ENCODE data around the gene ACE. TPM values are rescaled to one million over a fixed set of nuclear protein-coding genes. Genes with fewer than 3 reads are reported as not detected.

Gene ACE
- polyA plus RNA-seq, 1 donor (not counting 4 experiments of a cell fraction or from before 2014, with no cell fraction given), result 0.07 TPM

GRCh38 chr17:63497708-63498483 is 21.0 kb downstream of the ACE start:
- Histone ChIP-seq H3K27ac (ENCODE audit: control insufficient read depth, insufficient read depth, low read length) (no peak overlapping the region), H2AFZ (ENCODE audit: control insufficient read depth, low read length) (no peak overlapping the region), H3K9ac (ENCODE audit: control insufficient read depth, extremely low read depth, insufficient read depth, low read length) (no peak overlapping the region), H3K9me3 (ENCODE audit: control insufficient read depth, low read depth, low read length) (no peaks in the 10 kb centered on the region), H3K9me1 (ENCODE audit: control insufficient read depth, extremely low read depth, insufficient read depth, low read length) (no peaks in the 10 kb centered on the region), H3K27me3 (ENCODE audit: control insufficient read depth, extremely low read depth, insufficient read depth, low read length) (peaks cover 17% of the 10 kb centered on the region), H3K4me3 (ENCODE audit: control insufficient read depth in 2 of 3, extremely low read depth in 1 of 3, insufficient read depth in 2 of 3, low read depth in 1 of 3, low read length in 3 of 3) (no peak overlapping the region), H3K4me1 (ENCODE audit: control insufficient read depth, extremely low read depth, insufficient read depth, low read length) (no peaks in the 10 kb centered on the region), H3K79me2 (ENCODE audit: control insufficient read depth, insufficient read depth, low read length) (no peaks in the 10 kb centered on the region), H3K4me2 (ENCODE audit: control insufficient read depth, extremely low read depth, insufficient read depth, low read depth, low read length) (no peak overlapping the region), H3K36me3 (ENCODE audit: control insufficient read depth in 2 of 2, extremely low read depth in 1 of 2, insufficient read depth in 2 of 2, low read length in 2 of 2) (no peaks in the 10 kb centered on the region), H4K20me1 (ENCODE audit: control insufficient read depth, extremely low read depth, insufficient read depth, low read length) (no peaks in the 10 kb centered on the region)
- FAIRE-seq (no peak), DNase-seq (ENCODE audit: low read depth, low spot score) (no peak)
- TF ChIP-seq EZH2 (IDR thresholded peaks at IDR 0.05; ENCODE audit: low read length) (no peak), CTCF (optimal IDR thresholded peaks at IDR 0.05 in 1 of 3, IDR thresholded peaks at IDR 0.05 in 1 of 3, conservative IDR thresholded peaks at IDR 0.05 in 1 of 3; ENCODE audit: extremely low read depth in 1 of 3, insufficient read depth in 2 of 3, low read length in 3 of 3) (peak; percentile 5 to 52 (median 26))
- dilution Hi-C loops (cut with MboI; ENCODE audit: extremely low pct_ligation_motif_present, low sequenced_read_pairs), result no loop called here

DNA sequence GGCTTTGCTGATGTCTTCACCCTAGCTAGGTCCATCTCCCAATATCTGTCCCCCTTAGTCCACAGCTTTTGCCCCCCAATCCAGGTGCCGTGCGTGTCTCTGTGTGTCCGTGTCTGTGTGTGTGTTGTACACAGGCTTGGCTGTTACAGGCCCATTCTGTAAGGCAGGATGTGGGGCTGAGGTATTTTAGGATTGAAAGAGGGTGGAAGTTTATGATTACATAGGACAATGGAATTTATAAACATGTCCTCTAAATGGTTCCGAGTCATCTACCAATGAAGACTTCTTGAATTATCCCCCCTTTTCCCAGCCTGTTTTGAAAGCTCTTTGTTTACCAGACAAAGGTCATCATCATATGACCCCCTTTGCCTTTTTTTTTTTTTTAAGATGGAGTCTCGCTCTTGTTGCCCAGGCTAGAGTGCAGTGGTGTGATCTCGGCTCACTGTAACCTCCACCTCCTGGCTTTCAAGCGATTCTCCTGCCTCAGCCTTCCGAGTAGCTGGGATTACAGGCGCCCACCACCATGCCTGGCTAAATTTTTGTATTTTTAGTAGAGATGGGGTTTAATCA is 21.9 kb downstream of the ACE start:
- TF ChIP-seq EZH2 (IDR thresholded peaks at IDR 0.05; ENCODE audit: low read length), result no peak
- TF ChIP-seq CTCF (optimal IDR thresholded peaks at IDR 0.05 in 1 of 3, IDR thresholded peaks at IDR 0.05 in 1 of 3, conservative IDR thresholded peaks at IDR 0.05 in 1 of 3; ENCODE audit: extremely low read depth in 1 of 3, insufficient read depth in 2 of 3, low read length in 3 of 3), result no peak
- no peaks in the 10 kb centered on the region for H4K20me1 ChIP-seq (ENCODE audit: control insufficient read depth, extremely low read depth, insufficient read depth, low read length)
- no peak overlapping the region for H2AFZ ChIP-seq (ENCODE audit: control insufficient read depth, low read length)
- FAIRE-seq, result no peak
- no peak overlapping the region for H3K27ac ChIP-seq (ENCODE audit: control insufficient read depth, insufficient read depth, low read length)
- no peak overlapping the region for H3K9ac ChIP-seq (ENCODE audit: control insufficient read depth, extremely low read depth, insufficient read depth, low read length)
- peaks cover 23% of the 10 kb centered on the region for H3K27me3 ChIP-seq (ENCODE audit: control insufficient read depth, extremely low read depth, insufficient read depth, low read length)
- no peak overlapping the region for H3K4me2 ChIP-seq (ENCODE audit: control insufficient read depth, extremely low read depth, insufficient read depth, low read depth, low read length)
- H3K9me3 ChIP-seq (ENCODE audit: control insufficient read depth, low read depth, low read length), result no peaks in the 10 kb centered on the region
- no peaks in the 10 kb centered on the region for H3K4me1 ChIP-seq (ENCODE audit: control insufficient read depth, extremely low read depth, insufficient read depth, low read length)
- H3K9me1 ChIP-seq (ENCODE audit: control insufficient read depth, extremely low read depth, insufficient read depth, low read length), result no peaks in the 10 kb centered on the region
- dilution Hi-C loops (cut with MboI; ENCODE audit: extremely low pct_ligation_motif_present, low sequenced_read_pairs), result no loop called here
- H3K79me2 ChIP-seq (ENCODE audit: control insufficient read depth, insufficient read depth, low read length), result no peaks in the 10 kb centered on the region
- H3K36me3 ChIP-seq (ENCODE audit: control insufficient read depth in 2 of 2, extremely low read depth in 1 of 2, insufficient read depth in 2 of 2, low read length in 2 of 2), result no peaks in the 10 kb centered on the region
- H3K4me3 ChIP-seq (ENCODE audit: control insufficient read depth in 2 of 3, extremely low read depth in 1 of 3, insufficient read depth in 2 of 3, low read depth in 1 of 3, low read length in 3 of 3), result no peak overlapping the region
- DNase-seq (ENCODE audit: low read depth, low spot score), result no peak
